Measurements from ENCODE around the gene TIMM29. TPM values are rescaled to one million over a fixed set of nuclear protein-coding genes. Genes with fewer than 3 reads are reported as not detected.
A peak's percentile ranks its signal among the peaks of the same experiment; 100 is the strongest.

The TIMM29 gene
- total and polyA plus RNA-seq, 8 donors = 7.8 to 11.6 (median 10.1) TPM

- Histone ChIP-seq H3K9me3 (no peaks in the 10 kb centered on the region), H3K36me3 (no peaks in the 10 kb centered on the region), H3K4me3 (no peak overlapping the region), H3K27ac (no peak overlapping the region), H3K4me1 (peaks cover 0 to 10% (median 0%) of the 10 kb centered on the region in 3 donors), H3K27me3 (no peaks in the 10 kb centered on the region)
- no peak for TF ChIP-seq CTCF (IDR thresholded peaks at IDR 0.05)
- WGBS, 2 donors = 97 to 100% methylated on average over 4 of the region's 4 CpGs
- ATAC-seq (no peak), DNase-seq (no peak), FAIRE-seq (no peak)
- intact Hi-C loops (cut with DNase I) = no loop called here
Measured at GRCh38 chr19:10964903-10965302, 36.3 kb downstream of the TIMM29 start.

- 78 to 87% methylated on average over 6 of the region's 6 CpGs for WGBS, 2 donors
- Histone ChIP-seq H3K4me3 (no peak overlapping the region), H3K27ac (no peak overlapping the region), H3K4me1 (peaks cover 0 to 8% (median 0%) of the 10 kb centered on the region in 3 donors), H3K27me3 (no peaks in the 10 kb centered on the region), H3K36me3 (no peaks in the 10 kb centered on the region), H3K9me3 (no peaks in the 10 kb centered on the region)
- ATAC-seq (no peak), DNase-seq (no peak), FAIRE-seq (no peak)
- intact Hi-C loops (cut with DNase I) = no loop called here
- no peak for TF ChIP-seq CTCF (IDR thresholded peaks at IDR 0.05)
Measured at GRCh38 chr19:10965398-10965797, 36.8 kb downstream of the TIMM29 start.

- Histone ChIP-seq H3K27me3 (no peaks in the 10 kb centered on the region), H3K9me3 (no peaks in the 10 kb centered on the region), H3K4me1 (peaks cover 0 to 8% (median 0%) of the 10 kb centered on the region in 3 donors), H3K4me3 (no peak overlapping the region), H3K27ac (no peak overlapping the region), H3K36me3 (no peaks in the 10 kb centered on the region)
- intact Hi-C loops (cut with DNase I) = no loop called here
- ATAC-seq (peak; percentile 35 to 70 (median 48)), DNase-seq (no peak), FAIRE-seq (no peak)
- TF ChIP-seq CTCF (IDR thresholded peaks at IDR 0.05) = no peak
- WGBS, 2 donors = 45 to 49% methylated on average over 8 of the region's 8 CpGs
Measured at GRCh38 chr19:10966809-10967208, 38.2 kb downstream of the TIMM29 start.

- H3K4me1 ChIP-seq = peaks cover 0 to 3% (median 0%) of the 10 kb centered on the region in 3 donors
- H3K9me3 ChIP-seq = no peaks in the 10 kb centered on the region
- H3K36me3 ChIP-seq = no peaks in the 10 kb centered on the region
- DNase-seq = no peak
- intact Hi-C loops (cut with DNase I) = no loop called here
- 77 to 81% methylated on average over 10 of the region's 10 CpGs for WGBS, 2 donors
- H3K27ac ChIP-seq = no peak overlapping the region
- ATAC-seq = no peak
- no peak for TF ChIP-seq CTCF (IDR thresholded peaks at IDR 0.05)
- no peak for FAIRE-seq
- H3K4me3 ChIP-seq = no peak overlapping the region
- no peaks in the 10 kb centered on the region for H3K27me3 ChIP-seq
Measured at GRCh38 chr19:10968527-10969135, 40.0 kb downstream of the TIMM29 start.

GRCh38 chr19:10971107-10971726 is 42.6 kb downstream of the TIMM29 start:
- no peaks in the 10 kb centered on the region for H3K9me3 ChIP-seq
- WGBS, 2 donors = 97 to 98% methylated on average over 8 of the region's 8 CpGs
- peaks cover 0 to 7% (median 2%) of the 10 kb centered on the region in 3 donors for H3K4me1 ChIP-seq
- intact Hi-C loops (cut with DNase I) = no loop called here
- TF ChIP-seq CTCF (IDR thresholded peaks at IDR 0.05) = no peak
- no peak overlapping the region for H3K27ac ChIP-seq
- no peak for ATAC-seq
- FAIRE-seq = no peak
- no peak overlapping the region for H3K4me3 ChIP-seq
- no peaks in the 10 kb centered on the region for H3K36me3 ChIP-seq
- H3K27me3 ChIP-seq = no peaks in the 10 kb centered on the region
- DNase-seq = no peak

All from pancreas (tissue), 10 donors.